GM08714 (cell line): ENCODE results near the gene GLOD5.
"Not testable (repeated sequence)": the region's sequence is repeated elsewhere in the genome, so short reads cannot be mapped to it uniquely, and the experiment has no call there.

ENCODE experiments used
- H3K4me3 ChIP-seq: fragments of 200-500 bp; sonication (Bioruptor generic); 2 replicates; pipeline ENCODE4 v1.5.1; 2014; ENCODE audit warnings: mild to moderate bottlenecking, low read length, inconsistent platforms
- ZNF274 ChIP-seq: IDR thresholded peaks from 2 replicates; pipeline ENCODE4 v1.6.1; 2012; ENCODE audit warnings: mild to moderate bottlenecking, low read depth, low read length

The GLOD5 gene

DNA sequence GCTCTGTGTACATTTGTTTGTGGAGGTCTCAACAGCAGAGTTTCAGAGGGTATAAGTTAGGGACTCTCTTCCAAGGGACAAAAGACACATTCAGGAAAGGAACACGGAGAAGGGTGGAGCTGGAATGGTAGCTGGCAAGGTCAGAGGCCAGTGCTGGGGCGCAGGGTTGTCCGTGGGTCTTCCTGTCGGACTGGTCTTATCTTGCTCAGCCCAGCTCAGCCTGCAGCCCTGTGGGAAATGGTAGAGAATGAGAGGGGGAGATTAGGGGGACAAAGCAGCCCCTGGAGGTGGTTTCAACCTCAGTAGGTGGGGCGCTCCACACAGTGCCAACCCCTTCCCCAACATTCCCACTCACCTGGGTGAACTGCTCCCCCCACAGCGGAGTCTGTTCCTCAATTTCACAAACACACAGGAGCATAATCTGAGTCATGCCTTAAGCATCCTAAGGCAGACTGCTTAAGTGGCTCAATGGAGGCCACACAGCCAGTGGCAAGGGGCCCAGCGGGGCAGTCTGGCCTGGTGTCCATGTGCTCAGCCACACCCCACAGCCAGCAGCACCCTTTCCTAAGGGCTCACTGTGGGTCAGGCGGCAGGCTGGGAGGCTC lies 33.5 kb downstream of the GLOD5 start:
- TF ChIP-seq ZNF274: no peak
- H3K4me3 ChIP-seq: no peak overlapping the region

DNA sequence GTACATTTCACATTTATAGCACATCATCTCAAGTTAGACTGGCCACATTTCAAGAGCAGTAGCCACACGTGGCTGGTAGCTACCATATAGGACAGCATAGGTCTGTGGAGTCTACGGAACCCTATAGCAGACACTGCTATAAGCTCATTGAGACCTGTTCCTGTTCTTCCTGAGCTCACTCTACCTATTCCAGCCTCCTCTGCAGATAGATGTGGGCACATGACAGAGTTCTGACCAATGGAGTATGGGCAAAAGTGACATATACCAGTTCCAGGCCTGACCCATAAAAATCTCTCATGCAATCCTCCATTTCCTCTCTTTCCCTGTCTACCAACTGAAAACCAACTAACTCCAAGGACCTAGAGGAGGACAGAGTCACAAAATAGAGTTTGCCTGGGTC lies 36.8 kb downstream of the GLOD5 start:
- TF ChIP-seq ZNF274: no peak
- H3K4me3 ChIP-seq: no peak overlapping the region

DNA sequence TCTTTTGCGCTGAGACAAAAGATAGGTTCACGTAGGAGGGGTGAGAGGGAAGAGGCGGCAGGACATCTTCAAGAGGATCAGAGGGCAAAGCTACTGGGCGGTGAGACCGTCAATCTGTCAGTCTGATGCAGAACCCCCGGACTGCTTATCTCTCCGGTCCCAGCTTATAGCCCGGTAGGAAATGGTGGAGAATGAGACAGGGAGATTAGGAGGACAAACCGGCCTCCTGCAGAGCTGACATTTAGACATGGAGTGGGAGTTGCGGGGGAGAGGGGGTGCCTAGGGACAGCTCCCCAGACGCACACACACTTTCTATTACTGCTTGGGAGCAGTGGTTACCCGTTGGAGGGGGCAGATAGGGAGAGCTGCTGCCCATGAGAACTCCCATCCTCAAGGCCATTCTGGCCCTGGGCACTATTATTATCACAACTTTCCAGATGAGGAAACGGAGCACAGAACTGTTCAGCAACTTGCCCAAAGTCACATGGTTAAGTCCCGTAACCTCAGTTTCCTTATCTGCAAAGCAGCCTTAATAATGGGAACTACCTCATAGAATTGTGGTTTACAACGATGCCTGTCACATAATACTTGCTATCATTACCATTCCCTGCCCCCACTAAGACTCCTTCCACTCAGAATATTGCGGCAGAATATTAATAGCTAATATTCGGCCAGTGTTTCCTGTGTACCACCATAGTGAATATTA lies 39.2 kb downstream of the GLOD5 start:
- peak overlapping the region; percentile 69 for H3K4me3 ChIP-seq
- no peak for TF ChIP-seq ZNF274

DNA sequence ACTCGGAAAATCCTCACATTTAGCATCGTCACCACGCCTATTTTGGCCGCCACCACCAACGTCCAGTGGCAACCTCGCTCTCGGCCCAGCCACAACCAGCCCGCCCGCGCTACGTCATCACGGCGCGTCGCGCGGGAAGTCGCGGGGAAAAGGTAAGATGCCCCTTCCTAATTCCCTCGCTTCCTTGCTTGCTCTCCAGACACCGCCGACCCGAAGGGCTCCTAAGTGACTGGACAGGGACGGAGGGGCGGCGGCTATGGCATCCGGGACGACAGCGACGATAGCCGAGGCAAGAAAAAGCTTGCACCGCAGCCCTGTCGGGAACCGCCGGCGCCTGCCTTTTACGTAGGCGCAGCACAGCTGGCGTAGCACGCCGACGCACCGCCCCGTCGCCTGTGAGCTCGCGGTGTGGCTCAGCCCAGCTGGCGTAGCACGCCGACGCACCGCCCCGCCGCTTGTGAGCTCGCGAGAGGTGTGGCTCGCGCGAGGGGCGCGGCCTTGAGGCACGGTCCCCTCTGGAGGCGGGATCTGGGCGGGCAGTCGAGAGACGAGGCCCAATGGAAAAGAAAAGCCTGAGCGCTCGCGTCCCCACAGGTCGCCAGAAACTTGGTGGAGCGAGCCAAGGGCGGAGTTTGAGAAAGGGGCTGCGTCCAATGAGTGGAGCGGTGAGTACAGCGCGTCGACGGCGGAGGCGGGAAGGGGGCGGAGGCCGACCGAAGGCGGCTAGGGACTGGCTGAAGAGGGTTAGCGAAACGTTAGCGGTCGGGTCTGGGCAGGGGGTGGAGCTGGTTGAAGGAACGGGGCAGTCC lies 39.9 kb downstream of the GLOD5 start, which contains the start of gene HDAC6:
TSS of gene HDAC6 (plus strand) at position 788 of the 809 bp plus-strand sequence. CDS start 626 bp downstream, outside the sequence.
- no peak for TF ChIP-seq ZNF274
- peak within 1 kb of the TSS; percentile 69 for H3K4me3 ChIP-seq

DNA sequence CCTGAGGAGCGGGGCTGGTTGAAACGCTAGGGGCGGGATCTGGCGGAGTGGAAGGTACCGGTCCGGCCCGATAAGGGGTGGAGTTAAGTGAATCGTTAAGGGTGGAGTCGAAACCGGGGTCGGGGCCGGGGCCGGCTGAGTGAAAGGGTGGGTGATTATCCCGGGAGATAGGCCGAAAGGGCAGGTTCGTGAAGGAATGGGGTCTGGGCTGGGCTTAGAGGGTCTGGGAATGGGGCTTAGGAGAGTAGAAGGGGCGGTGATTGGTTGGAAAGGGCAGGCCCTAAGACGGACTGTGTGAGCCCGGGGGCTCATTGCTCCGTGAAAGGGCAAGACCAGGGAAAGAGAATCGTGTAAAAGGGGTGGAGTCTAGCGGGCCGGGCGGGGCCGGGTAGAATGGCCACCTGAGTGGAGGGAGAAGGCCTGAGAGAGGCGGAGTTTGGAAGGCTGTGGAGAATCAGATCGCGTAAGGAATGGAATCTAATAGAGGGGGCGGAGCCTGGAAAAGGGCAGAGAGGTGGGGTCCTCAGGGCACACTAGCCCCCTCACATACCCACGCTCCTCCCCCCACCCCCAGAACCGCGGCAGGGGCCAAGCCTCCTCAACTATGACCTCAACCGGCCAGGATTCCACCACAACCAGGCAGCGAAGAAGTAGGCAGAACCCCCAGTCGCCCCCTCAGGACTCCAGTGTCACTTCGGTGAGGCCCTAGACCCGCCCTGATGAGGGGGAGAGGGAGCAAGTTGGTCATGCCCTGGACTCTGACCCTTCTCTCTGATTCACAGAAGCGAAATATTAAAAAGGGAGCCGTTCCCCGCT lies 40.8 kb downstream of the GLOD5 start:
- no peak for TF ChIP-seq ZNF274
- H3K4me3 ChIP-seq: peak overlapping the region; percentile 55; the same call in 1 of the 2 replicates

DNA sequence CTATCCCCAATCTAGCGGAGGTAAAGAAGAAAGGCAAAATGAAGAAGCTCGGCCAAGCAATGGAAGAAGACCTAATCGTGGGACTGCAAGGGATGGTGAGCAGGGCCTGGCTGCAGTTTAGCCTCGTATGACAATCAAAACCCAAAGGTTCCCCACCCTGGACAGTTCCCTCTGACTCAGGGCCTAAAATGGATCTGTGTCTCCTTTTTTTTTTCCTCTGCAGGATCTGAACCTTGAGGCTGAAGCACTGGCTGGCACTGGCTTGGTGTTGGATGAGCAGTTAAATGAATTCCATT lies 41.3 kb downstream of the GLOD5 start:
- H3K4me3 ChIP-seq: peak overlapping the region; percentile 55; the same call in 1 of the 2 replicates
- TF ChIP-seq ZNF274: no peak

DNA sequence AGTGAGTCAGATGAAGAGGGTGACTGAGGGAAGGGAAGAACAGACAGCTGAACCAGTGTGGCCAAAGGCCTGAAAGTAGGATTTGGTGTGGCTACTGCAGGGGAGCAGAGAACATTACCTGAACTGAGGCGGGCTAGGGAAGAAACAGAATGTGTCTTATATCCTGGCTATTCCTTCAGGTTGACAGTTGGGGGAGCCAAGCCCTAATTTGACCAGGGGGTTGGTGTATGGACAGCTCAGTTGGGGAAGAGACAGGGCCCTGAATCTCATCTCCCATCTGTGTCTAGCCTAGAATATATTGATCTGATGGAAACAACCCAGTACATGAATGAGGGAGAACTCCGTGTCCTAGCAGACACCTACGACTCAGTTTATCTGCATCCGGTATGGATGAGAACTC lies 44.5 kb downstream of the GLOD5 start:
- no peak for TF ChIP-seq ZNF274

DNA sequence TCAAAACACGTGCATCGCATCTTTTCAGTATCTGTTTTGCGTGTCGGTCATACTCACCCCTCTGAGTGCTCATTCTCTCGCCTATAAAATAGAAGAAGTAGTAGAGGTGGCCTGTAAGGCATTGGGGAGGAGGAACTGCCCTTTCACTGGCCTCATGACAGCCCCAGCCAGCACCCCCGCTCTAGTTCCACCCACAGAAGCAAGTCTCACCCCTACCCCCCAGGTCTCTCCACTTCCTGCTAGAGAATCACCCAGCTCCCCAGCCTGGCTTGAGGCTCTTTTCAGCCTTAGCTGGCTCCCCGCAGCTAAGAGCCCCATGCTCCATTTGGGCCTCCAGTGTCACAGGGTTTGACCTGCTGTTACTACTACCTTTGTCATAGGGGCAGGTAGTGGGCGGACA lies 52.1 kb downstream of the GLOD5 start:
- H3K4me3 ChIP-seq: no peak overlapping the region
- TF ChIP-seq ZNF274: no peak

More for the DNA sequence above, 44.5 kb downstream of the GLOD5 start:
- no peak overlapping the region for H3K4me3 ChIP-seq

DNA sequence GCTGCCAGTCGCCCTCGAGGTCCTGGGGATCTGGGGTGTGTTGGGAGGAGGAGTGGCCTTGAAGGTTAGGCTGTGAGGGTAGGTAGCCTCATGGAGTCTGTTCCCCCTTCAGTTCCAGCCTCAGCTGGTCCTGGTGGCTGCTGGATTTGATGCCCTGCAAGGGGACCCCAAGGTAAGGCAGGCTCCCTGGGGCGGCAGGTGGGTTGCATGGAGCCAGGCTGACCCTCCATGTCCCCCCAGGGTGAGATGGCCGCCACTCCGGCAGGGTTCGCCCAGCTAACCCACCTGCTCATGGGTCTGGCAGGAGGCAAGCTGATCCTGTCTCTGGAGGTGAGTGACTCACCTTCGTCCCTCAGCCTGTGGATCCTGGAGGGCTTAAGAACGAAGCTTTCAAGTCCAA lies 53.2 kb downstream of the GLOD5 start:
- no peak overlapping the region for H3K4me3 ChIP-seq

DNA sequence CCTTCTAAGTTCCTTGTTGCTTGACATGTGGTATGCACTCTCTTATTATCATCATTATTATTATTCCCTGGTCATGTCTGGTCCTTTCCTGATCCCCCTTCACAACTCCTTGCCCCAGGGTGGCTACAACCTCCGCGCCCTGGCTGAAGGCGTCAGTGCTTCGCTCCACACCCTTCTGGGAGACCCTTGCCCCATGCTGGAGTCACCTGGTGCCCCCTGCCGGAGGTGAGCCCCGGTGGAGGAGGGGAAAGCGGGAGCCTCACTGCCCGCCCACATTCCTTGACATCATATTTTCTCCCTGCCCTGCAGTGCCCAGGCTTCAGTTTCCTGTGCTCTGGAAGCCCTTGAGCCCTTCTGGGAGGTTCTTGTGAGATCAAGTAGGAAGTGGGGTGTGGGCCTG lies 53.7 kb downstream of the GLOD5 start:
- no peak for TF ChIP-seq ZNF274
- H3K4me3 ChIP-seq: no peak overlapping the region

More for the DNA sequence above, 53.2 kb downstream of the GLOD5 start:
- no peak for TF ChIP-seq ZNF274

DNA sequence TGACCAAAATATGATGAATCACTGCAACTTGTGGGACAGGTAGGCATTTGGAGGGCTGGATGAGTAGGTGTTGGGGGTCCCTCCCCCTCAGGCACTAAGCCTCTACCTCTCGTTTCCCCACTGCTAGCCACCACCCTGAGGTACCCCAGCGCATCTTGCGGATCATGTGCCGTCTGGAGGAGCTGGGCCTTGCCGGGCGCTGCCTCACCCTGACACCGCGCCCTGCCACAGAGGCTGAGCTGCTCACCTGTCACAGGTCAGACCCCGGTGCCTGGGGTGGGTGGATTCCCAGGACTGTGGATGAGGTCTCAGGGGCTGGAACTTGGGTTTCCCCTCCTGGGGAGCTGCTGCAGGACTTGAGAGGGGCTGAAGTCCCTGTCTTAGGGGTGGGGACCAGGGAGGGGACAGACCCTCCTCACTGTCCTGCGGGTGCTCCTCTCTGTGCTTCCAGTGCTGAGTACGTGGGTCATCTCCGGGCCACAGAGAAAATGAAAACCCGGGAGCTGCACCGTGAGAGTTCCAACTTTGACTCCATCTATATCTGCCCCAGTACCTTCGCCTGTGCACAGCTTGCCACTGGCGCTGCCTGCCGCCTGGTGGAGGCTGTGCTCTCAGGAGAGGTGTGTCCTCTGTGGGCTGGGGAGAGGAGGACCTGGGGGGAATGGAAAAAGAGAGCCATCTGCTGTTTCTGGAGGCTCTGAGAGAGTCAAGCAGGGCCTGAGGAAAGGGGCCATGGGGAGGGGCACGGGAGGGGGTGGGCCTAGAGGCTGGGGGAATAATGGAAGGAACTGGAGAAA lies 54.7 kb downstream of the GLOD5 start:
- no peak overlapping the region for H3K4me3 ChIP-seq
- no peak for TF ChIP-seq ZNF274

DNA sequence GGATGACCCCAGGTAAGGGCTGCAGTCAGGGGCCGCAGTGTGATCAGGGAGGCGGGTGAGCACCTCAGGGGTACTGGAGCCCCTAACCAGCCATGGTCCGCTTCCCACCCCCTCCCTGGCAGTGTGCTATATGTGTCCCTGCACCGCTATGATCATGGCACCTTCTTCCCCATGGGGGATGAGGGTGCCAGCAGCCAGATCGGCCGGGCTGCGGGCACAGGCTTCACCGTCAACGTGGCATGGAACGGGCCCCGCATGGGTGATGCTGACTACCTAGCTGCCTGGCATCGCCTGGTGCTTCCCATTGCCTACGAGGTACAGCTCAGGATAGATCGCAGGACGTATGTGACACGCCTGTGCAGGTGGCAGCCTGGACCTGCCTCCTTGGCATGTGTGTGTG lies 56.6 kb downstream of the GLOD5 start:
- H3K4me3 ChIP-seq: no peak overlapping the region
- no peak for TF ChIP-seq ZNF274

DNA sequence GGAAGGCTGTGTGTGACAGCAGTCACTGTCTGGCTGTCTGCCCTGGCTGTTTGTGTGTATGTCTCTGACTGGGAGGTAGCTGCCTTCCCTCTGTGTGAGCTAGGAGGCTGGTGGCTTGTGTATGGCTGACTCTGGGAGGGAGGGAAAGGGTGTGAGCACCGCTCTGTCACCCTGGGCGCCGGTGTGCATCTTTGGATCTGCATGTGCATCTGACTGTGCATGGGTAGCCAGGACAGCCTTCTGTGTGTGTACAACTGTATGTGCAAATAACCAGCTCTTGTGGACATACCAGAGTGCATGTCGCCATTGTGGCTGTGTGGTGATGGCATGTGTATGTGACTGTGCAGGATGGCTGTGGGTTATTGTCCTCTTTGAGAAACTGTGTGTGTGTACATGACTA lies 57.3 kb downstream of the GLOD5 start:
- H3K4me3 ChIP-seq: no peak overlapping the region
- no peak for TF ChIP-seq ZNF274

DNA sequence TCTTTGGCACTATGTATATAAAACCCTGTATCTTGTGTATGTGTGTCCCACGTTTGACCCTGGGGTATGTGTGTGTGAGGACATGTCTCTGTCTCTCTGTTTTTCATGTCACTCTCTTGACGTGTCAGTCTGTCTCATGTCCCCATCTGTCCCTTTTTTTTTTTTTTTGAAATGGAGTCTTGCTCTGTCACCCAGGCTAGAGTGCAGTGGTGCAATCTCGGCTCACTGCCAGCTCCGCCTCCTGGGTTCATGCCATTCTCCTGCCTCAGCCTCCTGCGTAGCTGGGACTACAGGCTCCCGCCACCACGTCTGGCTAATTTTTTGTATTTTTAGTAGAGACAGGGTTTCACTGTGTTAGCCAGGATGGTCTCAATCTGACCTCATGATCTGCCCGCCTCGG lies 57.8 kb downstream of the GLOD5 start:
- H3K4me3 ChIP-seq: not testable (repeated sequence)
